CD4-positive, alpha-beta T cell treated with Interleukin-21 for 1 hour (primary cell): ENCODE results near the gene SASH1.

Experiments
- DNase-seq: peaks from one replicate; pipeline ENCODE4 v3.0.0-alpha.2; 2020

The SASH1 gene

GRCh38 chr6:148502773-148503135 lies 160.1 kb downstream of the SASH1 start:
- no peak for DNase-seq

- DNase-seq, result no peak
These were observed 161.1 kb downstream of the SASH1 start for GRCh38 chr6:148503703-148504102.

GRCh38 chr6:148507774-148508173 lies 165.1 kb downstream of the SASH1 start:
- no peak for DNase-seq

GRCh38 chr6:148508401-148509041 lies 165.9 kb downstream of the SASH1 start:
- no peak for DNase-seq

- DNase-seq, result no peak
These were observed 166.6 kb downstream of the SASH1 start for GRCh38 chr6:148509119-148509799.

- DNase-seq, result peak; percentile 12
These were observed 167.4 kb downstream of the SASH1 start for GRCh38 chr6:148509800-148510581.

- DNase-seq, result no peak
These were observed 170.8 kb downstream of the SASH1 start for GRCh38 chr6:148513145-148514071.

GRCh38 chr6:148514091-148514845 lies 171.6 kb downstream of the SASH1 start:
- no peak for DNase-seq

GRCh38 chr6:148516217-148516616 lies 173.6 kb downstream of the SASH1 start:
- no peak for DNase-seq

GRCh38 chr6:148516617-148517016 lies 174.0 kb downstream of the SASH1 start:
- no peak for DNase-seq

GRCh38 chr6:148517470-148517869 lies 174.8 kb downstream of the SASH1 start:
- no peak for DNase-seq

- DNase-seq, result no peak
These were observed 176.0 kb downstream of the SASH1 start for GRCh38 chr6:148518511-148519156.

- DNase-seq, result no peak
These were observed 177.6 kb downstream of the SASH1 start for GRCh38 chr6:148520109-148520841.

- DNase-seq, result no peak
These were observed 178.5 kb downstream of the SASH1 start for GRCh38 chr6:148521158-148521557.

- DNase-seq, result no peak
These were observed 178.9 kb downstream of the SASH1 start for GRCh38 chr6:148521586-148521985.

GRCh38 chr6:148523048-148523447 lies 180.4 kb downstream of the SASH1 start:
- no peak for DNase-seq

GRCh38 chr6:148523551-148523950 lies 180.9 kb downstream of the SASH1 start:
- DNase-seq, result no peak

GRCh38 chr6:148524471-148524882 lies 181.8 kb downstream of the SASH1 start:
- no peak for DNase-seq

- DNase-seq, result no peak
These were observed 182.3 kb downstream of the SASH1 start for GRCh38 chr6:148524976-148525375.

- no peak for DNase-seq
These were observed 182.8 kb downstream of the SASH1 start for GRCh38 chr6:148525453-148525852.

- no peak for DNase-seq
These were observed 183.5 kb downstream of the SASH1 start for GRCh38 chr6:148526145-148526544.
